Activated naive CD8-positive, alpha-beta T cell treated with anti-CD3 and anti-CD28 coated beads, Interleukin-2, amount 10 ng/mL, durations not matched to agents 7 days and 5 days (primary cell): ENCODE results near the gene NASP. TPM values are rescaled to one million over a fixed set of nuclear protein-coding genes. Genes with fewer than 3 reads are reported as not detected.

ENCODE experiments used
- total RNA-seq, 2 experiments: library from RNA; stranded (reverse); gene quantifications; one replicate each; pipeline ENCODE4 v1.2.3, GENCODE V29; 2021

NASP gene
- total RNA-seq, 2 experiments from 2014 or later, result 184 to 188 TPM

Other genes starting within 250 kb of the NASP start
- gene TOE1, start 243.9 kb upstream of the NASP start, total RNA-seq, result 10 to 100 TPM; 20.4 to 22.2 TPM
- 10 to 100 TPM; 59.9 to 68.8 TPM for gene MUTYH, start 243.6 kb upstream of the NASP start, total RNA-seq
- 1 to 10 TPM; 5.8 to 6.5 TPM for gene TESK2, start 92.9 kb upstream of the NASP start, total RNA-seq
- gene CCDC163, start 84.0 kb upstream of the NASP start, total RNA-seq, result 10 to 100 TPM; 10.3 to 13.0 TPM
- 1 to 10 TPM; 4.9 to 8.3 TPM for gene MMACHC, start 83.7 kb upstream of the NASP start, total RNA-seq
- 100 to 1,000 TPM; 159 to 180 TPM for gene PRDX1, start 62.2 kb upstream of the NASP start, total RNA-seq
- 100 to 1,000 TPM; 102 to 116 TPM for gene AKR1A1, start 33.2 kb upstream of the NASP start, total RNA-seq
- 1 to 10 TPM; 4.4 TPM for gene CCDC17, start 40.0 kb downstream of the NASP start, total RNA-seq
- 100 to 1,000 TPM; 134 to 138 TPM for gene GPBP1L1, start 102.5 kb downstream of the NASP start, total RNA-seq
- gene TMEM69, start 104.1 kb downstream of the NASP start, total RNA-seq, result 10 to 100 TPM; 21.8 to 22.4 TPM
- 10 to 100 TPM; 13.4 to 14.3 TPM for gene IPP, start 166.6 kb downstream of the NASP start, total RNA-seq
- gene MAST2, start 219.6 kb downstream of the NASP start, total RNA-seq, result 10 to 100 TPM; 20.9 to 23.7 TPM